Measurements from ENCODE around the gene MSMO1. TPM values are rescaled to one million over a fixed set of nuclear protein-coding genes. Genes with fewer than 3 reads are reported as not detected.

Gene MSMO1
- total and polyA plus RNA-seq, 12 donors, result 3.7 to 15.1 (median 9.0) TPM

DNA sequence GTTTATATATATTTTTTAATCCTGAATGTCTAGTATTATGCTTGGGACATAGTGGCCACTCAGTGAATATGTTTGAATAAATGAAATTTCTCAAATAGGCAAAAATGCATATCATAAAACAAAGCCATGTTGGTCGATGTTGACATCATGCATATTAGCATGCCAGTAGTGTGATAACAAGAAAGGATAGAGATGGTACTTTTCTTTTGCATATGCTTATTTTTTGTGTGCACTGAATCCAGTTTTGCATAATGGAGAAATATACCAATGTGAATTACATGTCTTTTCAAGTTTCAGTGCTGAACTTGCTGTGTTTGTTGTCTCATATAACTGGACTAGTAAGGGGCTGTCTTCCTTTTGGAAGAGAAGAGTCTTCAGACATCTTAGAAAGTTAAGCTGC lies 58.9 kb downstream of the MSMO1 start:
- H3K36me3 ChIP-seq, result no peaks in the 10 kb centered on the region
- peaks cover 0 to 11% (median 0%) of the 10 kb centered on the region in 9 donors for H3K4me1 ChIP-seq

DNA sequence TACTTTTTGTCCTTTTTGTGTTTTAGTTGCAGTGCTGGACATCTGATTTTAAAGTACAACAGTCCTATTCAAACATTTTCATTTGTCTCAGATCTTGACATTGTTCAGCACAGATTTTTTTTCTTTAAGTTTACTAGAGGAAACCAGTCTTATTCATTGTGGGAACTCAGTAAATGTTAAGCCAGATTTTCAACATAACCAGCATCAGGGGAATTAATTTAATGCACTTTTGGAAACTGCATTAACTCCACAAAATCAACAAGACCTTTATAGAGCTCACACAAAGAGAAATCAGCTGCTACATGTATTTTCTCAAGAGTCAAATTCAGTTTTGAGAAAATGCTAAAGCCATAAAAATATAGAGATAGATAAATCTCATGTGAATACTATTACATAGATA lies 61.3 kb downstream of the MSMO1 start:
- TF ChIP-seq, protein P1, sequence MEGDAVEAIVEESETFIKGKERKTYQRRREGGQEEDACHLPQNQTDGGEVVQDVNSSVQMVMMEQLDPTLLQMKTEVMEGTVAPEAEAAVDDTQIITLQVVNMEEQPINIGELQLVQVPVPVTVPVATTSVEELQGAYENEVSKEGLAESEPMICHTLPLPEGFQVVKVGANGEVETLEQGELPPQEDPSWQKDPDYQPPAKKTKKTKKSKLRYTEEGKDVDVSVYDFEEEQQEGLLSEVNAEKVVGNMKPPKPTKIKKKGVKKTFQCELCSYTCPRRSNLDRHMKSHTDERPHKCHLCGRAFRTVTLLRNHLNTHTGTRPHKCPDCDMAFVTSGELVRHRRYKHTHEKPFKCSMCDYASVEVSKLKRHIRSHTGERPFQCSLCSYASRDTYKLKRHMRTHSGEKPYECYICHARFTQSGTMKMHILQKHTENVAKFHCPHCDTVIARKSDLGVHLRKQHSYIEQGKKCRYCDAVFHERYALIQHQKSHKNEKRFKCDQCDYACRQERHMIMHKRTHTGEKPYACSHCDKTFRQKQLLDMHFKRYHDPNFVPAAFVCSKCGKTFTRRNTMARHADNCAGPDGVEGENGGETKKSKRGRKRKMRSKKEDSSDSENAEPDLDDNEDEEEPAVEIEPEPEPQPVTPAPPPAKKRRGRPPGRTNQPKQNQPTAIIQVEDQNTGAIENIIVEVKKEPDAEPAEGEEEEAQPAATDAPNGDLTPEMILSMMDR (IDR thresholded peaks at IDR 0.05), result no peak
- Histone ChIP-seq H3K27me3 (peaks cover 0 to 10% (median 0%) of the 10 kb centered on the region in 7 donors), H3K9me3 (no peaks in the 10 kb centered on the region), H3K4me1 (peaks cover 0 to 6% (median 0%) of the 10 kb centered on the region in 9 donors), H3K27ac (no peak overlapping the region), H3K36me3 (no peaks in the 10 kb centered on the region), H3K4me3 (no peak overlapping the region)
- no peak for ATAC-seq
- no peak for DNase-seq
- intact Hi-C loops (cut with DNase I), result no loop called here

More for the DNA sequence above, 58.9 kb downstream of the MSMO1 start:
- 94 to 97% methylated on average over 1 of the region's 1 CpG for WGBS, 2 donors
- H3K27ac ChIP-seq, result no peak overlapping the region
- intact Hi-C loops (cut with DNase I), result no loop called here
- H3K9me3 ChIP-seq, result no peaks in the 10 kb centered on the region
- no peak overlapping the region for H3K4me3 ChIP-seq
- no peak for ATAC-seq
- no peak for DNase-seq
- peaks cover 0 to 26% (median 0%) of the 10 kb centered on the region in 7 donors for H3K27me3 ChIP-seq
- TF ChIP-seq, protein P1 (IDR thresholded peaks at IDR 0.05), result no peak

Small RNA genes lying within 50 kb of the gene (microRNA-seq; reads per million reads assigned to microRNA genes)
- 0 reads per million in 2 donors for gene MIR578

Other genes starting within 250 kb of the MSMO1 start
- gene TMEM192, start 214.8 kb upstream of the MSMO1 start, total RNA-seq, result 10 to 100 TPM; 14.4 to 23.1 (median 18.0) TPM
- gene TMEM192, start 214.8 kb upstream of the MSMO1 start, polyA plus RNA-seq, result 1 to 10 TPM; 4.5 to 9.8 TPM
- 10 to 100 TPM in 7 of 10 donors, 1 to 10 TPM in 3; 6.0 to 14.7 (median 10.9) TPM for gene KLHL2, start 120.1 kb upstream of the MSMO1 start, total RNA-seq
- 1 to 10 TPM; 6.1 to 9.1 TPM for gene KLHL2, start 120.1 kb upstream of the MSMO1 start, polyA plus RNA-seq
- 10 to 100 TPM; 16.9 to 57.6 (median 28.1) TPM for gene CPE, start 51.3 kb downstream of the MSMO1 start, total RNA-seq
- gene CPE, start 51.3 kb downstream of the MSMO1 start, polyA plus RNA-seq, result 10 to 100 TPM; 20.4 to 25.7 TPM